Lower leg skin (tissue), 4 donors: ENCODE results near the gene TTLL1. TPM values are rescaled to one million over a fixed set of nuclear protein-coding genes. Genes with fewer than 3 reads are reported as not detected.
A peak's percentile ranks its signal among the peaks of the same experiment; 100 is the strongest.

Experiments used
- DNase-seq, 2 donors: peaks; one replicate each; pipeline ENCODE4 v3.0.0-alpha.2; 2019; ENCODE audit warnings: low spot score in 2 of 2
- H3K4me3 ChIP-seq: fragments of 200-600 bp; sonication (generic); 2 replicates; pipeline ENCODE4 v1.5.1; 2017; ENCODE audit warnings: mild to moderate bottlenecking, low read depth; ENCODE audit not compliant: poor library complexity, severe bottlenecking
- CTCF ChIP-seq, 3 donors: fragments of 450-650 bp; IDR thresholded peaks; one replicate each; pipeline ENCODE4 v1.5.1; 2016; ENCODE audit warnings: antibody characterized with exemption in 3 of 3, mild to moderate bottlenecking in 3 of 3, moderate library complexity in 2 of 3
- POLR2A ChIP-seq, 2 donors: fragments of 450-650 bp; IDR thresholded peaks; one replicate each; pipeline ENCODE4 v1.6.1; 2016 to 2017; ENCODE audit warnings: antibody characterized with exemption in 2 of 2, mild to moderate bottlenecking in 1 of 2, moderate library complexity in 1 of 2
- WGBS, 2 donors: methylation state at CpG; one replicate each; pipeline ENCODE4 v1.1.5; 2018; 5-methylcytosine and 5-hydroxymethylcytosine counted together
- intact Hi-C: fragments of 100-400 bp; cut with DNase I; formaldehyde crosslinking; loops from one replicate; pipeline ENCODE4 v1.15.0; 2023; ENCODE audit warnings: low total_unique reads
- total RNA-seq, 4 donors: library from RNA; depleted of rRNA; stranded (reverse); fragments of >200 nt; gene quantifications; one replicate each; pipeline ENCODE4 v1.1.0, GENCODE V29; 2016

TTLL1 gene
- total RNA-seq = 1 to 10 TPM; 1.9 to 7.9 (median 5.4) TPM

- intact Hi-C loops = loop anchor here (10.0 kb wide), 1 partner anchor 304 kb away; no protein-coding TSS in a partner anchor
- peak within 1 kb of the TSS; percentile 48 for H3K4me3 ChIP-seq
- DNase-seq = peak; percentile 76 to 96
- no peak for TF ChIP-seq POLR2A (IDR thresholded peaks at IDR 0.05)
- TF ChIP-seq CTCF (IDR thresholded peaks at IDR 0.05) = no peak
- WGBS, 2 donors = 5 to 7% methylated on average over 35 to 41 of the region's 64 CpGs
Measured at GRCh38 chr22:43088984-43089717, at the start of gene TTLL1. TTLL1 (minus strand) TSS chr22:43089391; CDS start chr22:43075586, 13,805 bp downstream.

GRCh38 chr22:43136801-43137200 lies 47.6 kb upstream of the TTLL1 start:
- 64 to 81% methylated on average over 10 of the region's 10 CpGs for WGBS, 2 donors
- TF ChIP-seq POLR2A (IDR thresholded peaks at IDR 0.05) = no peak
- TF ChIP-seq CTCF (IDR thresholded peaks at IDR 0.05) = no peak
- no peak overlapping the region for H3K4me3 ChIP-seq
- no peak for DNase-seq
- intact Hi-C loops = no loop called here

GRCh38 chr22:43136255-43136654 lies 47.1 kb upstream of the TTLL1 start:
- TF ChIP-seq POLR2A (IDR thresholded peaks at IDR 0.05) (no peak), CTCF (IDR thresholded peaks at IDR 0.05) (no peak)

GRCh38 chr22:43135565-43135964 lies 46.4 kb upstream of the TTLL1 start:
- H3K4me3 ChIP-seq = no peak overlapping the region
- WGBS, 2 donors = 88 to 95% methylated on average over 3 to 5 of the region's 5 CpGs

More at GRCh38 chr22:43136255-43136654, 47.1 kb upstream of the TTLL1 start:
- intact Hi-C loops = no loop called here
- H3K4me3 ChIP-seq = no peak overlapping the region
- DNase-seq = no peak
- 44 to 66% methylated on average over 9 of the region's 9 CpGs for WGBS, 2 donors

GRCh38 chr22:43134553-43134952 lies 45.4 kb upstream of the TTLL1 start:
- WGBS, 2 donors = 100% methylated on average over 4 of the region's 4 CpGs
- intact Hi-C loops = no loop called here
- no peak for DNase-seq
- no peak for TF ChIP-seq POLR2A (IDR thresholded peaks at IDR 0.05)
- no peak for TF ChIP-seq CTCF (IDR thresholded peaks at IDR 0.05)
- H3K4me3 ChIP-seq = no peak overlapping the region

More at GRCh38 chr22:43135565-43135964, 46.4 kb upstream of the TTLL1 start:
- DNase-seq = no peak
- TF ChIP-seq POLR2A (IDR thresholded peaks at IDR 0.05) (no peak), CTCF (IDR thresholded peaks at IDR 0.05) (no peak)
- intact Hi-C loops = no loop called here
